Stimulated activated CD4-positive, alpha-beta T cell treated with anti-CD3 and anti-CD28 coated beads, Interleukin-4, amount 100 ng/mL, for 24 hours (primary cell): ENCODE data around the gene LTA.

Source experiments
- DNase-seq: peaks from one replicate; pipeline ENCODE4 v3.0.0-alpha.2; 2020

LTA gene

DNA sequence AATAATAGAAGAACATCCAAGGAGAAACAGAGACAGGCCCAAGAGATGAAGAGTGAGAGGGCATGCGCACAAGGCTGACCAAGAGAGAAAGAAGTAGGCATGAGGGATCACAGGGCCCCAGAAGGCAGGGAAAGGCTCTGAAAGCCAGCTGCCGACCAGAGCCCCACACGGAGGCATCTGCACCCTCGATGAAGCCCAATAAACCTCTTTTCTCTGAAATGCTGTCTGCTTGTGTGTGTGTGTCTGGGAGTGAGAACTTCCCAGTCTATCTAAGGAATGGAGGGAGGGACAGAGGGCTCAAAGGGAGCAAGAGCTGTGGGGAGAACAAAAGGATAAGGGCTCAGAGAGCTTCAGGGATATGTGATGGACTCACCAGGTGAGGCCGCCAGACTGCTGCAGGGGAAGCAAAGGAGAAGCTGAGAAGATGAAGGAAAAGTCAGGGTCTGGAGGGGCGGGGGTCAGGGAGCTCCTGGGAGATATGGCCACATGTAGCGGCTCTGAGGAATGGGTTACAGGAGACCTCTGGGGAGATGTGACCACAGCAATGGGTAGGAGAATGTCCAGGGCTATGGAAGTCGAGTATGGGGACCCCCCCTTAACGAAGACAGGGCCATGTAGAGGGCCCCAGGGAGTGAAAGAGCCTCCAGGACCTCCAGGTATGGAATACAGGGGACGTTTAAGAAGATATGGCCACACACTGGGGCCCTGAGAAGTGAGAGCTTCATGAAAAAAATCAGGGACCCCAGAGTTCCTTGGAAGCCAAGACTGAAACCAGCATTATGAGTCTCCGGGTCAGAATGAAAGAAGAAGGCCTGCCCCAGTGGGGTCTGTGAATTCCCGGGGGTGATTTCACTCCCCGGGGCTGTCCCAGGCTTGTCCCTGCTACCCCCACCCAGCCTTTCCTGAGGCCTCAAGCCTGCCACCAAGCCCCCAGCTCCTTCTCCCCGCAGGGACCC is 2.3 kb downstream of the LTA start:
- DNase-seq = peak; percentile 63

DNA sequence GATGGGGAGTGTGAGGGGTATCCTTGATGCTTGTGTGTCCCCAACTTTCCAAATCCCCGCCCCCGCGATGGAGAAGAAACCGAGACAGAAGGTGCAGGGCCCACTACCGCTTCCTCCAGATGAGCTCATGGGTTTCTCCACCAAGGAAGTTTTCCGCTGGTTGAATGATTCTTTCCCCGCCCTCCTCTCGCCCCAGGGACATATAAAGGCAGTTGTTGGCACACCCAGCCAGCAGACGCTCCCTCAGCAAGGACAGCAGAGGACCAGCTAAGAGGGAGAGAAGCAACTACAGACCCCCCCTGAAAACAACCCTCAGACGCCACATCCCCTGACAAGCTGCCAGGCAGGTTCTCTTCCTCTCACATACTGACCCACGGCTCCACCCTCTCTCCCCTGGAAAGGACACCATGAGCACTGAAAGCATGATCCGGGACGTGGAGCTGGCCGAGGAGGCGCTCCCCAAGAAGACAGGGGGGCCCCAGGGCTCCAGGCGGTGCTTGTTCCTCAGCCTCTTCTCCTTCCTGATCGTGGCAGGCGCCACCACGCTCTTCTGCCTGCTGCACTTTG is 3.3 kb downstream of the LTA start, which contains the start of gene TNF:
TSS of gene TNF (plus strand) at position 231 of the 567 bp plus-strand sequence. CDS start at position 408, 177 bp downstream.
- DNase-seq = peak; percentile 90

DNA sequence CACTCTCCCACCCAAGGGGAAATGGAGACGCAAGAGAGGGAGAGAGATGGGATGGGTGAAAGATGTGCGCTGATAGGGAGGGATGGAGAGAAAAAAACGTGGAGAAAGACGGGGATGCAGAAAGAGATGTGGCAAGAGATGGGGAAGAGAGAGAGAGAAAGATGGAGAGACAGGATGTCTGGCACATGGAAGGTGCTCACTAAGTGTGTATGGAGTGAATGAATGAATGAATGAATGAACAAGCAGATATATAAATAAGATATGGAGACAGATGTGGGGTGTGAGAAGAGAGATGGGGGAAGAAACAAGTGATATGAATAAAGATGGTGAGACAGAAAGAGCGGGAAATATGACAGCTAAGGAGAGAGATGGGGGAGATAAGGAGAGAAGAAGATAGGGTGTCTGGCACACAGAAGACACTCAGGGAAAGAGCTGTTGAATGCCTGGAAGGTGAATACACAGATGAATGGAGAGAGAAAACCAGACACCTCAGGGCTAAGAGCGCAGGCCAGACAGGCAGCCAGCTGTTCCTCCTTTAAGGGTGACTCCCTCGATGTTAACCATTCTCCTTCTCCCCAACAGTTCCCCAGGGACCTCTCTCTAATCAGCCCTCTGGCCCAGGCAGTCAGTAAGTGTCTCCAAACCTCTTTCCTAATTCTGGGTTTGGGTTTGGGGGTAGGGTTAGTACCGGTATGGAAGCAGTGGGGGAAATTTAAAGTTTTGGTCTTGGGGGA is 4.0 kb downstream of the LTA start:
- DNase-seq = no peak

DNA sequence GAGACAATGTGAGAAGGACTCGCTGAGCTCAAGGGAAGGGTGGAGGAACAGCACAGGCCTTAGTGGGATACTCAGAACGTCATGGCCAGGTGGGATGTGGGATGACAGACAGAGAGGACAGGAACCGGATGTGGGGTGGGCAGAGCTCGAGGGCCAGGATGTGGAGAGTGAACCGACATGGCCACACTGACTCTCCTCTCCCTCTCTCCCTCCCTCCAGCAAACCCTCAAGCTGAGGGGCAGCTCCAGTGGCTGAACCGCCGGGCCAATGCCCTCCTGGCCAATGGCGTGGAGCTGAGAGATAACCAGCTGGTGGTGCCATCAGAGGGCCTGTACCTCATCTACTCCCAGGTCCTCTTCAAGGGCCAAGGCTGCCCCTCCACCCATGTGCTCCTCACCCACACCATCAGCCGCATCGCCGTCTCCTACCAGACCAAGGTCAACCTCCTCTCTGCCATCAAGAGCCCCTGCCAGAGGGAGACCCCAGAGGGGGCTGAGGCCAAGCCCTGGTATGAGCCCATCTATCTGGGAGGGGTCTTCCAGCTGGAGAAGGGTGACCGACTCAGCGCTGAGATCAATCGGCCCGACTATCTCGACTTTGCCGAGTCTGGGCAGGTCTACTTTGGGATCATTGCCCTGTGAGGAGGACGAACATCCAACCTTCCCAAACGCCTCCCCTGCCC is 4.9 kb downstream of the LTA start:
- DNase-seq = peak; percentile 55

DNA sequence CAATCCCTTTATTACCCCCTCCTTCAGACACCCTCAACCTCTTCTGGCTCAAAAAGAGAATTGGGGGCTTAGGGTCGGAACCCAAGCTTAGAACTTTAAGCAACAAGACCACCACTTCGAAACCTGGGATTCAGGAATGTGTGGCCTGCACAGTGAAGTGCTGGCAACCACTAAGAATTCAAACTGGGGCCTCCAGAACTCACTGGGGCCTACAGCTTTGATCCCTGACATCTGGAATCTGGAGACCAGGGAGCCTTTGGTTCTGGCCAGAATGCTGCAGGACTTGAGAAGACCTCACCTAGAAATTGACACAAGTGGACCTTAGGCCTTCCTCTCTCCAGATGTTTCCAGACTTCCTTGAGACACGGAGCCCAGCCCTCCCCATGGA is 5.5 kb downstream of the LTA start:
- no peak for DNase-seq

DNA sequence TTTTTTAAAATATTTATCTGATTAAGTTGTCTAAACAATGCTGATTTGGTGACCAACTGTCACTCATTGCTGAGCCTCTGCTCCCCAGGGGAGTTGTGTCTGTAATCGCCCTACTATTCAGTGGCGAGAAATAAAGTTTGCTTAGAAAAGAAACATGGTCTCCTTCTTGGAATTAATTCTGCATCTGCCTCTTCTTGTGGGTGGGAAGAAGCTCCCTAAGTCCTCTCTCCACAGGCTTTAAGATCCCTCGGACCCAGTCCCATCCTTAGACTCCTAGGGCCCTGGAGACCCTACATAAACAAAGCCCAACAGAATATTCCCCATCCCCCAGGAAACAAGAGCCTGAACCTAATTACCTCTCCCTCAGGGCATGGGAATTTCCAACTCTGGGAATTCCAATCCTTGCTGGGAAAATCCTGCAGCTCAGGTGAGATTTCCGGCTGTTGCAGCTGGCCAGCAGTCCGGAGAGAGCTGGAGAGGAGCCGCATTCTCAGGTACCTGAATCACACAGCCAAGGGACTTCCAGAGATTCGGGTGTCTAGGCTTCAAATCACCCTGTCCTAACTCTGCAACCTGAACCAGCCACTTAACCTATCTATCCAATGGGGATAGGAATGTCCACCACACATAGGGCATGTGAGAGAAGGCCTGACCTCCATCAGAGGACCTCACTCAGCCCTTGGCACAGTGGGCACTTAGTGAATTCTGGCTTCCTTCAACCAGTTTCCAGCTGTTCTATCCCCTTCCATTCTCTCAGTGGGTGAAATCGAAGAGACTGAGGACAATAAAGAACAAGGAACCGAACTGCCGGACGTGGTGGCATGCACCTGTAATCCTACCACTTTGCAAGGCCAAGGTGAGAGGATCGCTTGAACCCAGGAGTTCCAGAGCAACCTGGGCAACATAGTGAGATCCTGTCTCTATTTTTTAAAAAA is 6.4 kb downstream of the LTA start:
- no peak for DNase-seq

DNA sequence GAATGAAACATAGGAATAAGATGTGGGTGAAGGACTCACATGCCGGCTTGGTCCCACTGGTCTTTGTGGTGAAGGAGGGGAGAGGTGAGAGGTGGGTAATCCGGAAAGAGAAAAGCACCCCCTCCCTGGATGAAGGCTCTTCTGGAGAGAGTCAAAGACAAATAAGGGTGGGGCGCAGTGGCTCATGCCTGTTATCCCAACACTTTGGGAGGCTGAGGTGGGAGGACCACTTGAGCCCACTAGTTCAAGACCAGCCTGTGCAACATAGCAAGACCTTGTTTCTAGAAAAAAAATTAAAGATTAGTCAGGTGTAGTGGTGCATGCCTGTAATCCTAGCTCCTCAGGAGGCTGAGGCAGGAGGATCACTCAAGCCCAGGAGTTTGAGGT is 7.0 kb downstream of the LTA start:
- no peak for DNase-seq

DNA sequence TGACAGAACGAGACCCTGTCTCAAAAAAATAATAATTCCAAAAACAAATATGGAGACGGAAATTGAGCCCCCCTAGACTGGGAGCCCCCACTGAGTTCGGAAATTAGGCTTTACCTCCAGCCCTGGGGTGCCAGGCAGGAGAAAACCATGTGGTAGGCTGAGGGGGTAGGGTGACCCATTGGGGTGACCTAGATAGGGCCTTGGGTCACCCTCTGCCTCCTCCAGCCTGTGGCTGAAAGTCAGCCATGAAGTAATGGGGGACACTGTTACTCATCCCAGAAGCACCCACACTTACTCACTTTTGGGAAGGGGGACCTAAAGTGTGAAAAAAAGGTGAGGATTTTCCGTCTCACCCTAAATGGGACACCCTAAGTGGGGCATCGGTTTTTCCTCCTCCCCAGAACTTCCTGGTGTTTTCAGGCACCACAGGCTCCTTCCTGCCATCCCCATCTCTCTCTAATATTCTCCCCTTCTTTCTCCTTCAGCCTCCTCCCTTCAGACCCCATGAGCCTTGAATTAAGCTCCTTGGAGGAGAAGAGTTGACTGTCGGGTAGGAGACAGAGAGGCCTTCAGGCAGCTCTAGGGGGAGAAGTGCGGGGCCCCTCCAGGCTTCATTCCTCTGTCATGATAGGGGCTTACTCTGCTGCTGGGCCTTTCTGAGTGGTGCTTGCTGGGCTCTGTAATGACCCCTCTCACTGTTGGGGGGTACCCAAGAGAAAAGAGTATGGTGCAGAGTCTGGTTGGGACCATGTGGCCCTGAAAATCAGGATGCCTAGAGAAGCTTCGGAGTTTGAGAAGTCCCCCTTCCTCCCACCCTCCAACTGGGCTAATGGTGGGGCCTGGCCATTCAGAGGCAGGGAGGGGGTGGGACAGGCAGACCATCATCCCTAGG is 7.7 kb downstream of the LTA start:
- no peak for DNase-seq

DNA sequence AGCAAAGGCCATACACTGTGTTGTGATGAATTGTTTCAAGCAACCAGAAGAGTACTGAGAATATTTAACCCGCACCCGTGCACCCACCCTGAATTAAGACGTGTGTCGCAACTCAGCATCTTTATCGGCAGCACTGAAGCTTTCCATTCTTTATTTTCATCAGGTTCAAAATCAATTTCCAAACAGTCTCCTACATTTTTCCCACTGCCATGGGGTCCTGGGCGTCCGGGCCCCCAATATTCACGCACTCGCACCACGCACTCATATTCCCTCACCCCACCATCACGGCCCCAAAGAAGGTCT is 8.3 kb downstream of the LTA start:
- no peak for DNase-seq

DNA sequence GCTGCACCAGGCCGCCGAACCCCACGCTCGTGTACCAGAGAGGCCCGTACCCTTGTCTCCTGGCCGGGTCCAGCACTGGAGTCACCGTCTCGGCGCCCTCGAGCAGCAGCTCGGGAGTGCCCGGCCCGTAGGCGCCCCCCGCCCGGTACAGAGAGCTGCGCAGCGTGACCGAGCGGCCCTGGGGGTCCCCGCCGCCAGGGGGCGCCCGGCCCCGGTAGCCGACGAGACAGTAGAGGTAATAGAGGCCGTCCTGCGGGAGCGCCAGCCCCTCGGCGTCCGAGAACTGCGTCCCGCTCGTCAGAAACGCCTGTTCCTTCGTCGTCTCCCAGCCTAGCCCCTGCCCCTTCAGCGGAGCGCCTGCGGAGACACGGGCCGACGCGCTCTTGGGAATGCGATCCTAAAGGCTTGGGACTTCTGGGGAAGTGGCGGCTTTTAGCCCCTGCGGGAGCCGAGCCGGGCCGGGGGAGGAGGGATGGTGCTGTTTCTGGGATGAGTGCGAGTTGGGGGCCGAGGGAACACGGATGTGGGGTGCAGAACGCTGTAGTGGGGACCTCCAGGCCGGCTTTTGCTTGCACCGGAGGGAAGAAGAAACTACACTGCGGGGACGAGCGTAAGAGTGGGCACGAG is 8.8 kb downstream of the LTA start:
- DNase-seq = peak; percentile 88

DNA sequence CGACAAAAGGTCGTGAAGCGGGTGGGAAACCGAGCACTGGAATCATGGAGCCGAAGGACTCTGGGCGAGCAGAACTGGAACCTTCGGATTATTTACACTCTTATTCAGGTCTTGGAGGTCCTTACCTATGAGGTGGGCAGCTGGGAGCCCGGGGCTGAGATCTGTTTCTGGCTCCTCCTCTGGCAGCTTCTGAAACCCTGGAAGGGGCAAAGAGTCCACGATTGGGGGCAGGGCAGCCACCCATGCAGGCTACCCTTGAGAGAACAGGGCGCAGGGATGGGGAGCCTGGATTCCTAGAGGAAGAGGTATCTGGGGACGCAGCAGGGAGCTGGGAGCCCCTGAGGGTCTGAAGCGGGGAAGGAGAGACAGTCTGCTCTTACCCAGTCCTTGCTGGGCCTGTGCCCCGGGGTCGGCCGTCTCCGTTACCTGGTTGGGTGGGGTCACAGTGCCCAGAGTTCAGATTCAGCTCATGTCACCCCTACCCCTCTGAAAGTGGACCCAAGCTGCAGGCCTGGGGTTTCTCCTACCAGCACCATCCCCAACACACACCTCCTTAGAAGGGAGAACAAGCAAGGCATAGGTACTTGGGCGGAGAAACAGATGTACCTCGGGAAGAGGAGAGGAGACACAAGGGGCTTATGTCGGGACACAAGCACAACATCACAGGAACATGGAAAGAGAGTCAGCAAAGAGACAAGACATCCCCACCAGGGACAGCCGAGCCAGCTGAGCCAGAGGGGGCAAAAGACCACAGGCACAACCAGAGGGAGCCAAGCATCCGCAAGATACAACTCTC is 9.5 kb downstream of the LTA start:
- DNase-seq = no peak

DNA sequence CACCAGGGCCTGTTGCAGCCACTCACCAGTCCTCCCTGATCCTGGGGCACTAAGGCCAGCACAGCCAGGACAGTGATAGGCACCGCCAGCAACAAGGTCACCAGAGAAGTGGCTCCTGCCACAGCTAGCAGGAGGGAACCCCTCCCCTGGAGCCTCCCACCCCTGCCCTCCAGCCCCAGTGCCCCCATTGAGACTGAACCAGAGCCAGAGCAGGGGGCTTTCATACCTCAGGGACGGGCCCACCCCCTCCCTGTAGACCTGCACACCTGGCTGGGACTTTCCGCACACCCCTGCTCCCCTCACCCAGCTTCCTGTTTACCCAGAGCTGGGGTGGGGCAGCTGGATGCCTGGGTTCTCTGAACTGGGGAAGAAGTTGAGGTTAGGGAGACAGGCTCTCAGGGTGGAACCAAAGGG is 10.1 kb downstream of the LTA start, which contains the start of gene LTB:
TSS of gene LTB (minus strand) at position 195 of the 414 bp plus-strand sequence. CDS start at position 188, 7 bp downstream.
- peak; percentile 48 for DNase-seq

DNA sequence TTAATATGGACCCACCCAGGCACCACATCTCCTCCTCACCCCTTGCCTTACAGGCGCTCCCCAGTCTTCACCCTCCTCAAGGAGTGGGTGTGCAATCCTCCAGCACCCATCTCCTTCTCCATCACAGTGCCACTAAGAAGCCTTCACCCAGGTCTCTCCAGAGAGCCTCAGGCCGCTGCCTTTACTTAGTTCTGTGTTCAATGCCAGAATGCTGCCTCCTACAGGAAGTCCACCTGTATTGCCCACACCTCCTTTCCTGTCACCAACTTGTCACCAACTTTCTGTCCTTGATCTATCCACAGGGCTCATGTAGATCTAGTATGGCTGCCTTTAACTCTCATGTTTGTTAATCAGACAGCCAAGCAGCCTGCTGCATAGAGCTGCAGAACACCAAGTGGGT is 13.4 kb downstream of the LTA start:
- peak; percentile 49 for DNase-seq

DNA sequence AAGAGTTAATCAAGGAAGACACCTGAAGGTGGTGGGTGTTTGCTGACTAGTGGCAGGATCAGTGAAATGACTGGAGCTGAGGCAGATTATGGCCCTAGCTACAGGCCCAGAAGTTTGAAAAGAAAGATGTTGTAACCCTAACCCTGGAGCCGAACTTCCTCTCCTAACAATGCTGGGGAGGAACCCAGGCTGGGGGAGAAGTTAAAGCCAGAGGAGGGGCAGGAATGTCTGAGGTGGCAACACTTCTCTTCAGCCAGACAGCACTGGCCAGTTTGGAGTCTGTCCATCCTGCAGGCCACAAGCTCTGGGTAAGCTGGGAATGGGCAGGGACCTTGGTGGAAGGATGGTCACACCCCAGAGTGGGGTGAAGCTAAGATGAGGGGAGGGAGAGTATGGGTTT is 13.9 kb downstream of the LTA start, which contains the start of gene LST1:
TSS of gene LST1 (plus strand) at position 270 of the 400 bp plus-strand sequence. CDS start 1,023 bp downstream, outside the sequence.
- no peak for DNase-seq

DNA sequence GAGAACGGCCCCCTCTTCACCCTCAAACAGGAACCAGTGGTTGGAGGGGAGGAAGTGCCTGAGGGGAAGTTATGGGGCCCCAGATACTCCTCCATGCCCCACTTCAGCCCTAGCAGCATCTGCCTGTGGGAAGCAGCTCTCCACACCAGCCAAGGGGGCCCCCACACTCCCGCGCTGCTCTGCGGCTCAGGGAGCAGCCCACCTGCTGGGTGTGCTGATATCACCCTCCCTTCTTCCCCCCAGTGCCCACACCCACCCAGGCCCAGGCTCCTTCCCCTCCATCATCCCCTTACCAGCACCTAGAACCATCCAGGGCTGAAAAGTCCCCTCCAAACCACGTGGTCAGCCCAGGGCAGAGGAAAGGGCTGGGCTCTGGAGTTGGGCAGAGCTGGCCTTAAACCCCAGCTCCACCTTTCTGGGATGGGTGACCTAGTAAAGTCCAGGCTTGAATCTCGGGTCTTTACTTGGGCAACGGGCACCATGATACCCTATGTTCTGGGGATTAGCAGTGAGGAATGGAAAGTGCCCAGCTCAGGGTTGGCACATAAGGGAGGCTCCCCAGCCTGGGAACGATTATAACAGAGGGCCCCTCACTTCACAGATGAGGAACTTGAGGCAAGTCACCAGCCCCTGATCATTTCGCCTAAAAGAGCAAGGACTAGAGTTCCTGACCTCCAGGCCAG is 14.7 kb downstream of the LTA start:
- DNase-seq = no peak

DNA sequence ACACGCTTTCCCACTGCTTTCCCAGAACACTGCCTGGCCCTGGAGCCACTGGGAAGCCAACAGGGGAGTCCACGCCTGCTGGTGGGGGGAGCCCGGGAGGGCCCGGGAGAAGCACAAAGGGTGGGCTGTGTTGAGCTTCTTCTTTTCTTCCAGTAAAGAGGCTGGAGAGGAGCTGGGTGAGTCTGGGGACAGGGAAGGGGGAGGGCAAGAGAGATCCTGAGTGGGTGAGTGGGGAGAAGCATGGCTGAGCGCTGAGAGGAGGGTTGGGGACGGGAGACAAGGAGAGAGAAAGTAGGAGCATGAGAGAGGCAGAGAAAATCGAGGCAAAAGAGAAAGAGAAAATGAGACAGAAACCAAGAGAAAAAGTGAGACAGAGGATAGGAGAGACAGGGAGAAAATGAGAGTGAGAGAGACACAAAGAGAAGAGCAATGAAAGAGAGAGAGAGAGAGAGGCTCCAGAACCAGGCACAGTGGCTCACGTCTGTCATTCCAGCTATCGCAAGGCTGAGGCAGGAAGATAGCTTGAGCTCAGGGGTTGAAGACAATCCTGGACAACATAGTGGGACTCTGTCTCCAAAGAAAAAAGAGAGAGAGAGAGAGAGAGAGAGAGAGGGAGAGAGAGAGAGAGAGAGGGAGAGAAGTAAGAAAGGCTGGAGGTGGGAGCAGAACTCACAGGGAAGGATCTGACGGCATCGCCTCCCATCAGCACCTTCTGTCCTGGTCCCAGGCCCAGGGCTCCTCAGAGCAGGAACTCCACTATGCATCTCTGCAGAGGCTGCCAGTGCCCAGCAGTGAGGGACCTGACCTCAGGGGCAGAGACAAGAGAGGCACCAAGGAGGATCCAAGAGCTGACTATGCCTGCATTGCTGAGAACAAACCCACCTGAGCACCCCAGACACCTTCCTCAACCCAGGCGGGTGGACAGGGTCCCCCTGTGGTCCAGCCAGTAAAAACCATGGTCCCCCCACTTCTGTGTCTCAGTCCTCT is 16.0 kb downstream of the LTA start:
- no peak for DNase-seq

DNA sequence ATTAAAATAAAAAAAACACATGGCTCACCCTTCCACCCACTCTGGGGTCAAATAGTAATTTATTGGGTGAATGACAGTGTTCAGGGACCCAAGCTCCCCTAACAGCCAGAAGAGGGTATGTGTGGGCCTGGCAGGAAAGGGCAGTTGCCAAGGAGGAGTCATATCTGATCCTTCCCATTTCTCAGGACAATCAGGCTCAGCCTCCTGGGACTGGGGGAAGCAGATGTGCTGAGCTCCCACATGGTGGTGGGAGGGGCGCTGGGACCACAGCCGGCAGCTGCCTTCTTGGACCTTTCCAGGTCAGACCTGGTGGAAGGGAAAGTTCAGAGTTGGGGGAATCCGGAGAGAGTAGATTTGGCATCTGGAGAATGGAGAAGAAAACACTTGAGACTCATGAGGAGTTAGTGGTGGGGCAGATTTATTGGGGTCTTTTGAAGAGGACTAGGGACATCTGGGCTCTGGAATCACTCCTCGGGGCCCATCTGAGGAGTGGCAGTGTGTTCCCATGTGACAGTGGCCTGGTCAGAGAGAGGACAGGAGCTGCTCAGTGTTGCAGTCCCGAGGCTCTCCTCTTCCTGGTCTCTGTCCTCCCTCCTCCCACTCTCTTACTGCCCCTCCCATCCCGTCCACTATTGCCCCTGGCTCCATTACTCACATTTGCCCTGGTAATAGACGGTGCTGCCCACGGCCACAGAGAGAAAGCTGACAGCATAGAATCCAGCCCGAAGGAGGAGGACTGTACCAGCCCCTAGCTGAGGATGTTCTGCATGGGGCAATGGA is 17.0 kb downstream of the LTA start:
- DNase-seq = no peak
